HG03378 (cell line): ENCODE data around the gene REN.

Experiments used
- ATAC-seq: cut with Tn5 transposase; IDR thresholded peaks from one replicate; pipeline ENCODE4 v1.9.1; 2021; ENCODE audit warnings: mild to moderate bottlenecking, moderate library complexity; ENCODE audit not compliant: unreplicated experiment

The REN gene

GRCh38 chr1:204191456-204191855 lies 25.3 kb upstream of the REN start:
- ATAC-seq = no peak

DNA sequence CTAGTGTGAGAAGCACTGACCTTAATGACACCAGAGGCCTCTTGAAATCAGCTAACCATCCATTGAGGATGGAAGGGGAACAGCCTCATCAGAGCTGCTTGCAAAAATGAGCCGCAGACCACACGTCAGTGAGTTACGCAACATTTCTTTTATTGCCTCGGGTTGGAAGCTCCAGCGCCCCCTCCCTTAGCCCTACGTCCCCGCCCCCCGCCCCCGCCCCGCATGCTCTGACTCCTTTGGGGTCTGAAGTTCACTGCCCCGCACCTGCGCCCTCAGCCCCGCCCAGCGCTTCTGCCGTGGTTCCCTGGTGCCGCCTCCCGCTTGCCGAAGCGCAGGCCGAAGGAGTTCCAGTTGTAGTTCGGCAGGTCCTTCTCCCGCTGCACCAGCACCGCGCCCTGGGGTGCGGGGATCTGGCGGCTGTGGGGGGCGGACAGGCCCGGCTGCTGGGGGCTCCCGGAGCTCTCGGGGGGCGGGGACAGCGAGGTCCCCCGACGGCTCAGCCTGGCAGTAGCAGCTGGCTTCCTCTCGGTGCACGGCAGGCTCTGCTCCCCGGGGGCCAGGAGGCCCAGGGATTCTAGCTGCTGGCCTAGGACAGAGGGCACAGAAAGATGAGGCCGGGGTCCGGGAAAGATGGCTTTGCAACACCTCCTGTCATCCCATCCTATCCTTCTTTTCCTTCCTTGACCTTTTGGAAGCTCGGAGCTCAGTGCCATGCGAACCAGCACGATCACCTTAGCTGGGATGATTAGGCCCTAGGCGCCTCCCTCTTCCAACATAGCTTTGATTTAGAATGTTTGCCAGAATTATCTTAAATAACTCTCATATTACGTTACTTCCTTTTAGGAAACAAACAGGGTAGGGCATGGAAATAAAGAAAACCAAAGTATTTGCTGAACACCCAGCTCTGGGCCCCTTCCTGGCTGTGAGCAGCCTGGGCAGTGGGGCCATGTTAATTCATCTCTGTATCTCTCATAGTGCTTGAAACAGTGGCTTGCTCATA lies 24.4 kb upstream of the REN start:
- ATAC-seq = no peak

DNA sequence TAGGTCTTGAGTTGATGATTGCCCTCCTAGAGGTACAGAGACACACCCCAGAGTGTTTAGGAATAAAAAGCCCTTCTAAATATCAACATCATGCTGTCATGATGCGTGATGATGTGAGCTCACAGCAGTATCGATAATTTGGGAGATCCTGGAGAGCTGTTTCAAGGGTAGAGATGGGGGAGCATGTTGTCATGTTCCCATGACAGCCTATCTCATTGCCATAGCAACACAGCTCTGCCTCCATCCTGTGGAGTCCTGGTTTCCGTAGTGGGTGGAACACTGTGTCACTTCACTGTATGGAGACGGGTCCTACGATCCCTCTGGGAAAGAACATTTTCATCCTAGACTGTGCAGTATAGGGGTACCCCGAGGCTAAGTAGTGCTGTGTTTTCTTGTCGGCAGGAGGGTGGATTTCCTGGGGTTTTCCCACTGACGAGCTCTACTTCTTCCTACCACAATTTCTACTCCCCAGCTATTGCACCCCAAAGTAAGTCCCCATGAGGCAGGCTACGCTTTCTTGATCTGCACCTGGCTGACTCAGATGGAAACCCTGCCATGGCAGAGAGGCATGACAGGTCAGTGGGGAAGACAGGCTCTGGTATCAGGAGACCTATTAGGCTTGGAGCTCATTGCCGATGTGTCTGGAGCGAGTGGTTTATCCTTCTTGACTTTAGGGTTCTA lies 23.0 kb upstream of the REN start:
- no peak for ATAC-seq

GRCh38 chr1:204186597-204186996 lies 20.5 kb upstream of the REN start:
- ATAC-seq = no peak

DNA sequence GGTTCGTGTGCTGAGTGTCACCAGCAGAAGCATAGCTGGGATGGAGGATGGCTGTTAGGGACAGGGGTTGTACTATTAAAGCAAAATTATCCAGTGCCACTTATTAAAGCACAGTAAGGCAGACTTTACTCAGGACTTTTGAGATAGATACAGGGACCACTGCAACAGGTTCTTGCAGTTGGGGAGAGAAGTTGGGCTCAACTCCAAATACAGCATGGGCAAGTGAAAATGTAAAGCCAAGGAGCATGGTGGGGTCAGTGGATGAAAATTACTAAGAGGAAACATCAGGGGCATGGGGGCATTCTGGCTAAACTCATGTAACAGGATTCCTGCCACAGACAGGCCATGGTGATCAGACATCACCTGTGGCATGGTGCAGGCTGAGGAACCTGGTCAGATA lies 15.0 kb upstream of the REN start:
- ATAC-seq = no peak

GRCh38 chr1:204180133-204180532 lies 14.0 kb upstream of the REN start:
- no peak for ATAC-seq

DNA sequence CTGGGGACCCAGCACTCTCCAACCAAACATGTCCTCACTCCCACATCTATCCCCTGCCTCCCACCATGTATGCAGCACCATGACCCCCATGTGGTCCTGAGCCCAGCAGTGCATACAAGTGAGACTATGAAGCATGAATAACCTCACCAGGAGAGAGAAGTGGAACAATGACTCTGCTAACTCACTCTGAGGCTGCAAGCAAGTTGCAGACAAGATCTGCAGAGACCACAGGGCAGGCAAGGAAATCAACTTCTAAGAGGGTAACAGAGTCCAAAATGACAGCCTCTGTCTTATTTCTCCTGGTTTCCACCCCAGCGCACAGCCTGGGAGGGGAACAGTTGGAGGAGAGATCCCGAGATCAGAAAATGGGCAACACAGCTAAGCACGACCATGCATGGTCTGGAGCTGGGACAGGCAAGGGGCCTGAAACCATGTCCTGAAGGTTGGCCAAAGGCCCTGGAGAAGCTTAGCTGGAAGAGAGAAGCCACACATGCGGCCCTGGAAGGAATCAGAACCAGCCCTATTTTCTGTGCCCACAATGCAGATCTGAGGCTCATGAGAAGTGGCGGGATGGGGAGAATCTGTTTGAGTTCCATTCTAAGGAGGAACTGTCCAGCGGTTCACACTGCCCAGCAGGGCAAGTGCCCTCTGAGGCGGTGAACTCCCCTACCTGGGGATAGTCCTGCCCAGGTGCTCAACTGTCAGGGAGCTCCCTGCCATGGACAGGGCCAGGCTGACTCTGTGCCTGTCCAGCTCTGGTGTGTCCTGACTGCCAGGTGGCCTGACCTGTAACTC lies 12.5 kb upstream of the REN start:
- no peak for ATAC-seq

- no peak for ATAC-seq
Measured at GRCh38 chr1:204177133-204177532, 11.0 kb upstream of the REN start.

DNA sequence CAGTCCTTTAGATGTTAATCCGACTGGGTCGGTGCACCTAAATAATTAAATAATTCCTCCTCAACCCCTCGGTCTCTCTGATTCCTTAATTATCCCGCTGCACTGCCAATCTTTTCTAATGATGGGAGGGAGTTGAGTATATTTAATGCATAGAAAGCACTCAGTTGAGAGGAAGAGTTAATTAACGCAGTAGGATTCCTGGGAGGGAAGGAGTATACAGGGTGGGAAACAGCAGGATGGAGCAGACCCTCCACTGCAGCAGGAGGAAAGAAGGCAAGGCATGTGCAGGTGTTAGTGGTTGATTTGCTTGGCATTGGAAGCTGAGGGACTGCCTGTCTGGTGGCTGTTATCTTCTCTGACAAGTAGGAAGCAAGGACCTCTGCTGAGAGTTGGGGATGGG lies 9.9 kb upstream of the REN start:
- ATAC-seq = no peak

DNA sequence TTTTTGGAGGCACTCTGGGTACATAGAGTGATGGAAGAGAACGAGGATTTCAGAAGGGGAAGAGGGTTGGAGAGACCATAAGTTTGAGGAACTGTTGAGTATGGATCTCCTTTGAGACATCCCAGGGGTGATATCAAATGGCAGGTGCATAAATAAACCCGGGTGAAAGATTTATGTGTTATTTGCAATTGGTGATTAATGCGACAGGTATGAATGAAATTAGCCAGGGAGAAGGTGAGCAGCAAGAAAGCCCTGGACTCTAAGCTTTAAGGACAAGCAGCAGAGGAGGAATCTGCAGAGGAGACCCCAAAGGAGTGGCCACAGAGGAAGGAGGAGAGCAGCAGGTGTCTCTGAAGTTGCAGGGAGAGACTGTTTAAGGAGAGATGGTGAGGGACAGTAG lies 8.8 kb upstream of the REN start:
- ATAC-seq = no peak

DNA sequence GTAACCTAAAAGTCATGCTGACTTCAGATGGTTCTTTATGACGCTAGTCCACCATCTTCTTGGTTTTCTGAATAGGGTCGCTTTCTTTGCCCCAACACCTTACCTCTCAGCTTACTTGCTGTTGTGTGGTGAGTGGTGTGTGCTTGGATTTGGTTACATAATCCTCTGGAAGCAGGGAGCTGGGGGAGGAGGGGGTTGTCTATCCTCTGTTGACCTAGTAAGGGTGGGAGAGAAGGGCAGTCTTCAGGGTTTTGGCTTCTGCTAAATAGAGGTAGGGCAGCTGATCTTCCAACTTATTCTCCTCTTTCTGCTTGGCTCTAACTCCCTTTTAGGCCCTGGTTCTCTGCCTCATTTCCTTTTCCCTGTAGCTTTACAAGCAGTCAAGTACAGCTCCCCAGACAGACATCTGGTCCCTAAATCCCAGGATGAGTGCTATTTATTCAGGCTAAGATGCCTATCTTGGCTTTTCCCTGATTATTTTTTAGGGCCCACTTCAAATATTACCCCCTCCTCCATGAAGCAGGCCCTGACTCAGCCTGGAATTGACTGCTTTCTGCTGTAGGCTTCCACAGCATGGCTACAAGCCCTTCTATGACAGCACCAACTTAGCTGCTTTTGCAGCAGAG lies 6.4 kb upstream of the REN start:
- ATAC-seq = no peak

- no peak for ATAC-seq
Measured at GRCh38 chr1:204171751-204172178, 5.6 kb upstream of the REN start.

DNA sequence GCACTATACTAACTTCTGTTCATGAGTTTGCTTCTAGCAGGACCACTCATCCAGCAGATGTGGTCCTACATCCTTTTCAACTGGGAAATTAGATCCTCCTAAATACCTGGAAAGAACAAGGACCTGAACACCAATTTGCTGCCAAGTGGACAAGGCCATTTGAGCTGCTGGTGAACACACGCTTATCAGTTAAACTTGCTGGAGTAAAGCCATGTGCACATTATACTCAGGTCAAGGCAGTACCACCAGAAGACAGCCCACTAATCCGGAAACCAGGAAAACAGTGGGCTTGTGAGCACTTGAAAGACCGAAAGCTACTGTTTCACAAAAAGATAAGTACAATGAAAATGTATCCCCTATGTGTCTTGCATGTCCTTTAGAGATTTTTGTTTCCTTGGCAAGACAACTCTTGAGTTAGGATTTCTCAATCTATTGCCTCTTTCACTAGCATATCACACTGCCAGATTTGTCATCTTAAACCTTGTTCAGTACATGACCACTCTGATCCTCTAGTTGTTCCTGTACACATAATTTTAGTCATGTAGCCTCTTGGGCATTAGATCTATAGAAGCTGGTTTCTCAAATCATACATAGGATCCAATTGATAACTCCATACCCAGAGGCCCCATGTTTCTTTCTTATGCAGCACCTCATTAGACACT lies 4.5 kb upstream of the REN start:
- ATAC-seq = no peak

GRCh38 chr1:204169858-204170257 lies 3.7 kb upstream of the REN start:
- ATAC-seq = no peak

GRCh38 chr1:204167730-204168129 lies 1.6 kb upstream of the REN start:
- ATAC-seq = no peak

DNA sequence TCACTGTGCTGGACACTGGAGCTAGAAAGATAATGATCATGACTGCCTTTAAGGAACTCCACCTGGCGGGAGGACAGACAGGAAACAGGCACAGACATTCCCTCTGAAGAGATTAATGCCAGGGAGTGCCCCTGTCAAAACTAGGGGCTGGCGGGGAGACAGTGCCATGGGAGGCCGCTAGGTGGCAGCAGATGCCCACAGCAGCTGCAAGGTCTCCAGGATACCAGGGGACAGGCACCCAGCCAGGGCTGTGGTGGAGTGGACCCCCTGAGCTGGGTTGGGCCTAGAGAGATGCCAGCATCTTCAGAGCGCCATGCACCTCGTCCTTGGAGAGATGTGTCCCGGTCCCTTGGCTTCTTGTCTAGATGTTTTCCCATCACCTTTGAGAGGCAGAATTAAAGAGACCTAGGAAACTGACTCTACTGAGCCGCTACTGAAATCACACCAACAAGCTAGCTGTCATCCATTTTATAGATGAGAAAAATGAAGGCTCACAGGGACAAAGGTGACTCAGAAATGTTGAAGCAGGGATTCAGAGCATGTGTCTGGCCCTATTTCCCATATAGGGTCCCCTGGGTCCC lies 3.6 kb downstream of the REN start:
- ATAC-seq = no peak

DNA sequence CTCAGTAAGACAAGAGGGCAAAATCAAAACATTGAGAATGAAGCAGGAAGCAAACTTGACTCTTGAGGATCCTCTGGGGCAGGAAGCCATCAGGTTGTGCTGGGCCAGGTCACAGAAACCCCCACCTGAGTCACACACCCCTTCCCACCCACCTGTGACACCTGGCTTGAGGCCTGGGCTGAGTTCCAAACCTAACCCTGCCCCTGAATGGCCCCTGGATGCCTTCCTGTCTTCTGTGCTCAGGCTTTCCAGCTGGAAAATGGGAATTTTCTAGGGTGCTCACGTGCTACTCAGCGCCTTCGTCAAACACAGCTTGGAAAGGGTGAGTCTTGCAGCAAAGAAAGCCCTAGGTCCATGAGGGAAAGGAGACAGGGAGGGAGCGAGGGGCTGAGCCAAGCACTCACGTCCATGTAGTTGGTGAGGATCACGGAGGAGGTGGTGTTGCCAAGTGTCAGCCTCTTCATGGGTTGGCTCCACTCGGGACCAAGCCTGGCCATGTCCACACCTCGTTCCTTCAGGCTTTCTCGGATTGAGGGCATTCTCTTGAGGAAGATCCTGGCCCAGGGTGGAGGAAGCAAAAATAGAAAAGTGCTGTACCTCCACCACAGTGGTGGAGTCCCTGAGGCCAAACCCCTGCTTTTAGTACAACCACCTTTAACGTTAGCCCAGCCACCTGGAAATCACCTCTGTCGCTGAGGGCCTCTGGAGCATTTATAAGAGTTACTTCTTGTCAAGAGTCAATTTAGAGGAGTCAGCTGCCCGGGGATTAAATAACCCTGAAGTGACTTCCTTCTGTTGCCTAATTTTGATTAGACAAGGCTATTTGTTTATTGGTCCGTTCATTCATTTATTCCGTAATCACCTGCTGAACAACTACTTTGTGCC lies 4.3 kb downstream of the REN start:
- ATAC-seq = no peak

DNA sequence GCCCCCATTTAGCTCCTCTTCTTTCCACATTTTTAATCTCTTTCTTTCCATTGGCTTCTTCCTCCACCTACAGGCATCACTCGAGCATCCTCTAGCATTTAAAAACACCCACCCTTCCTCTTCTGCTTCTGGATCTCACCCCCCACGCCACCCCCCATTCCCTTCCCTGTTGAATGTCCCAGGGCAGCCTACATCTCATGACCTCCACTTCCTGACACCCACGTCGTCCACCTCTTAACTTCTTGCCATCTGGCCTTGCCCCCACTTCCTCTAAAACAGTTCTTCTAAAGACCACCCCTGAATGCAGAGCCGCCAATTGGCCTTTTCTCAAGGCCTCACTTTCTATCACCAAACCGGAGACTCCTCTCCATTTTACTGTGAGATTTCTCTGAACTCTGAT lies 8.2 kb downstream of the REN start:
- no peak for ATAC-seq

DNA sequence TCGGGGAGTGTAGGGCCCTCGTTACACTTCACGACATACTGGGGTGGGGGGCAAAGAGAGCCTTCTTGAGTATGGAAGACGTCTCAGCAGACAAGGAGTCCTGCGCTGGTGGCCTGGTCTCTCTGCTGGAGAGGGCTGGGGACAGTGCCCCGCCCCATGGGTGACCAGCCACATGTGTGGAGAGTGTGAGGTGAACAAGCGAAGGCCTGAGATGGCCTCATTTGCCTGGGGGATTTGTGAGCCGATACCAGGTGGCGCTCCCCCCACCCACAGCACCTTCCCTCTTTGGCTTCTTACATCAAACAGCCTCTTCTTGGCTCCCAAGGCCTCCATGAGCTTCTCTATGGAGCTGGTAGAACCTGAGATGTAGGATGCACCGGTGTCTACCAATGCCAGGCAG lies 10.3 kb downstream of the REN start:
- no peak for ATAC-seq
